Adrenal gland (tissue), 5 donors: ENCODE measurements around the gene AFAP1.

ENCODE experiments used
- CTCF ChIP-seq, 6 experiments: fragments of 450-650 bp in 4 of 6; fragments of 200-600 bp in 2 of 6; sonication (generic) in 1 of 6; IDR thresholded peaks; 1 replicate in 5 of 6; 2 replicates in 1 of 6; pipeline versions ENCODE4 v1.5.1 to v1.8.0; 2016 to 2021; ENCODE audit warnings: antibody characterized with exemption in 6 of 6, mild to moderate bottlenecking in 2 of 6, moderate library complexity in 1 of 6
- POLR2A ChIP-seq, 2 donors: fragments of 450-650 bp; IDR thresholded peaks; one replicate each; pipeline ENCODE4 v1.6.1; 2017; ENCODE audit warnings: antibody characterized with exemption in 2 of 2, mild to moderate bottlenecking in 2 of 2, moderate library complexity in 1 of 2
- donor health status: DM: no; HTN: no; CAD: no.

DNA sequence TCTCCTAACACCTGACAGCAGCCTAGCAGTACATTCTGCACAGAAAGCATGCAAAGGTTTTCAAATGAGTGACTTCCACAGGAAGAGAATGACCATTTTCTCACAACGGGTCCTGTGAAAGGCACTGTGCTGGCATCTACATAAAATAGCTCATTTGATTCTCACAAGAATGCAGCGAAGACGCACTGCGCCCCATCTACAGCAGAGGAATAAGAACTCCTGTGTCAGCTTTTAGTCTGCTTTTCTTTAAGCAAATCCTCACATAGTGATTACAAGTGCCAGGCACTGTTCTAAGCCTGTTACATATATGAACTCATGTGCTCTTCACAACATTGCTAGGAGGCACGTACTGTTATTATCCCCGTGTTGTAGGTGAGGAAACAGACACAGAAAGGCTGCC, 62.5 kb downstream of the AFAP1 start:
- TF ChIP-seq CTCF (IDR thresholded peaks at IDR 0.05) (no peak), POLR2A (IDR thresholded peaks at IDR 0.05) (no peak)
